T-cell (primary cell): ENCODE measurements around the gene PNPLA7. TPM values are rescaled to one million over a fixed set of nuclear protein-coding genes. Genes with fewer than 3 reads are reported as not detected.
A peak's percentile ranks its signal among the peaks of the same experiment; 100 is the strongest.

Experiments used
- ATAC-seq, 4 experiments: fragments of 200-7000 bp in 3 of 4; fragments of 150-1000 bp in 1 of 4; cut with Tn5 transposase; replicated peaks in 1 of 4; 1 replicate in 3 of 4; 2 replicates in 1 of 4; pipeline ENCODE4 v1.10.0; 2021; ENCODE audit warnings: moderate library complexity in 3 of 4, mild to moderate bottlenecking in 2 of 4, moderate number of reproducible peaks in 1 of 4
- CTCF ChIA-PET, 2 donors: fragments of 300-600 bp; sonication (Branson Sonifier 250); formaldehyde crosslinking; loops; one replicate each; lab custom pipeline; 2022; ENCODE audit warnings: antibody characterized with exemption in 2 of 2; lab: Charles Lee
- POLR2A ChIA-PET, 2 donors: fragments of 300-600 bp; sonication (Branson Sonifier 250); formaldehyde crosslinking; loops; one replicate each; lab custom pipeline; 2022; ENCODE audit warnings: antibody characterized with exemption in 2 of 2; lab: Charles Lee
- DNase-seq, 35 experiments: peaks; one replicate each; pipeline versions ENCODE4 v3.0.0 to v3.0.0-alpha.2; 2013 to 2023
- H3K27ac ChIP-seq: one replicate; pipeline ENCODE4 v1.5.1; 2013; ENCODE audit warnings: low read length
- H3K27me3 ChIP-seq, 2 experiments: replicated peaks in 1 of 2; 1 replicate in 1 of 2; 2 replicates in 1 of 2; pipeline versions ENCODE4 v1.6.1 to v1.7.0; 2013; ENCODE audit warnings: low read length in 1 of 2, mixed read lengths in 1 of 2; ENCODE audit not compliant: control insufficient read depth in 2 of 2, insufficient read depth in 2 of 2; ENCODE audit errors: extremely low read depth in 1 of 2
- H3K36me3 ChIP-seq, 2 donors: 1 replicate in 1 of 2; 2 replicates in 1 of 2; pipeline versions ENCODE4 v1.6.1 to v1.7.0; 2013; ENCODE audit warnings: low read length in 1 of 2; ENCODE audit not compliant: control insufficient read depth in 2 of 2, insufficient read depth in 1 of 2; ENCODE audit errors: extremely low read depth in 1 of 2
- H3K4me1 ChIP-seq, 2 experiments: 1 replicate in 1 of 2; 2 replicates in 1 of 2; pipeline versions ENCODE4 v1.6.1 to v1.7.0; 2013; ENCODE audit warnings: low read length in 2 of 2, mixed read lengths in 1 of 2; ENCODE audit not compliant: insufficient read depth in 2 of 2, control insufficient read depth in 1 of 2; ENCODE audit errors: extremely low read depth in 1 of 2
- H3K4me3 ChIP-seq, 2 donors: 1 replicate in 1 of 2; 2 replicates in 1 of 2; pipeline versions ENCODE4 v1.5.1 to v1.7.0; 2013; ENCODE audit warnings: mild to moderate bottlenecking in 2 of 2, low read length in 1 of 2, moderate library complexity in 1 of 2; ENCODE audit not compliant: control insufficient read depth in 1 of 2; ENCODE audit errors: extremely low read depth in 1 of 2
- H3K9me3 ChIP-seq: 2 replicates; pipeline ENCODE4 v1.7.0; 2013
- H3K27ac Mint-ChIP-seq, 2 donors: one replicate each; pipeline ENCODE4 v1.8.0; 2020 to 2021; ENCODE audit warnings: mild to moderate bottlenecking in 2 of 2, mixed read lengths in 2 of 2
- H3K27me3 Mint-ChIP-seq, 2 donors: one replicate each; pipeline ENCODE4 v1.8.0; 2021 to 2022; ENCODE audit warnings: mixed read lengths in 2 of 2
- H3K36me3 Mint-ChIP-seq: one replicate; pipeline ENCODE4 v1.8.0; 2021; ENCODE audit warnings: mixed read lengths
- H3K4me1 Mint-ChIP-seq, 3 donors: one replicate each; pipeline ENCODE4 v1.8.0; 2020 to 2022; ENCODE audit warnings: mixed read lengths in 3 of 3, mild to moderate bottlenecking in 1 of 3
- H3K4me3 Mint-ChIP-seq, 3 donors: one replicate each; pipeline ENCODE4 v1.8.0; 2020 to 2022; ENCODE audit warnings: mild to moderate bottlenecking in 3 of 3, mixed read lengths in 3 of 3, moderate library complexity in 3 of 3
- H3K9me3 Mint-ChIP-seq, 3 donors: one replicate each; pipeline ENCODE4 v1.8.0; 2020 to 2022; ENCODE audit warnings: mixed read lengths in 3 of 3
- WGBS: methylation state at CpG from one replicate; pipeline ENCODE4 v1.1.5; 2013; ENCODE audit warnings: missing lambda C conversion rate; ENCODE audit not compliant: insufficient coverage; 5-methylcytosine and 5-hydroxymethylcytosine counted together
- total RNA-seq, 35 experiments: library from RNA in 6 of 35; stranded (reverse) in 6 of 35; fragments of 120-200 nt in 1 of 35; gene quantifications; one replicate each; pipeline versions ENCODE4 v1.2.1 to v1.2.4 and lab custom pipeline; 2013 to 2026

PNPLA7 gene
- total RNA-seq, 5 donors from 2014 or later (not counting 1 experiment from before 2014, with no cell fraction given) = 11.7 to 20.0 (median 15.6) TPM

DNA sequence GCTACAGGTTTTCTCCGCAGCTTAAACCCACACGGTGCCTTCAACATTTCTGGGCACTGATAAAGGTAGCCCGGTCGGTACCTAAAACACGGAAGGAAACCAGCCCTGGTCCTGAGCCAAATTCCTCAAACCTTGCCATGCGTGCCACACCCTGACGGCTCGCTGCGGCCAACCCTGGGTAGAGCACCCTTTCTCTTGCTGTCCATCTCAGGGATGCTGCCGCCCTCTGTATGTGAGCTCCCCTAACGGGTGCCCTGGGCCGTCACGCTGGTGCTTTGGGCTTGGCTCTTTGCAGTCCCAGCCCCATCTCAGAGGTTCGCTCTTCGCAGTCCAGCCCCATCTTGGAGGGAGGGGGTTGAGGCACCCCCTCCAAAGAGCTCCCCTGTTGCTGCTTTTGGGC, 43.9 kb downstream of the PNPLA7 start:
- Mint-ChIP-seq H3K36me3 (peaks cover 3% of the 10 kb centered on the region), H3K9me3 (no peaks in the 10 kb centered on the region), H3K27ac (no peak overlapping the region), H3K4me1 (peaks cover 0 to 24% (median 1%) of the 10 kb centered on the region in 3 donors), H3K27me3 (no peaks in the 10 kb centered on the region), H3K4me3 (no peak overlapping the region)
- H3K9me3 ChIP-seq = no peaks in the 10 kb centered on the region
- DNase-seq (no peak), ATAC-seq (no peak)
- ChIA-PET CTCF (no interaction called here), POLR2A (no interaction called here)
- H3K27me3 ChIP-seq = no peaks in the 10 kb centered on the region
- WGBS = 97% methylated on average over 10 of the region's 15 CpGs
- H3K36me3 ChIP-seq = no peaks in the 10 kb centered on the region
- no peak overlapping the region for H3K4me3 ChIP-seq
- H3K4me1 ChIP-seq = no peaks in the 10 kb centered on the region
- H3K27ac ChIP-seq = no peak overlapping the region

DNA sequence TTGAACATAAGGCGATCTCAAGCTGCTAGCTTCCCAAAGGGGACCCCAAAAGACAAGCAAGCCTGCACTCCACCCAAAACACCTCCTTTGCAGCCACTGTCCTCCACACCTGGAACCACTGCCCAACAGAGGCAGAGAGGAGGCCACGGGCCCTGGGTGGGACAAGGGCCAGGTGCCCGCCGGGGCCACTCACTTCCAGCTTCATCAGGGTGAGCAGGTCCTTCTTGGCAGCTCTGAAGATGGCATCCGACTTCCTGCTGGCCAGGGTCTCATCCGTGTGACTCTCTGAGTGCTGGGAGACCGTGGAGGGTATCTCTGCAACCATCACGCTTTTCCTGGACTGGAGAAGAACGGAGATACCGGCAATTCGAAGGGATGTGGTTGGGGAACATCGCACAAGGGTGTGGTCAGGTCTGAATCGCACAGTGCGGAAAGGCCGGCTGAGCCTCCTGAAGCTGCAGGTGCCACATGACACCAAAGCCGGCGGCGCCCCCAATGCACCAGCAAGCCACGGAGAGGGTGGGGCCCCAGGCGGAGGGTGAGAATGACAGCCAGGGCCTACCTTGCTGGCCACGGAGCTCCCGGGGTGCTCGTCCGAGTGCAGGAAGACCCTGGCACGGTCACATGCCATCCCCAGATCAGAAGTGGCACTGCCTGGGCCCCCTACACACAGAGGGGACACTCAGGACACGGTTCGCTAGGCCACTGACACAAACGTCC, 44.6 kb downstream of the PNPLA7 start:
- Histone ChIP-seq H3K27me3 (no peaks in the 10 kb centered on the region), H3K27ac (no peak overlapping the region), H3K36me3 (no peaks in the 10 kb centered on the region), H3K9me3 (no peaks in the 10 kb centered on the region), H3K4me1 (no peaks in the 10 kb centered on the region), H3K4me3 (no peak overlapping the region)
- ATAC-seq (no peak), DNase-seq (no peak)
- Mint-ChIP-seq H3K4me3 (no peak overlapping the region), H3K9me3 (no peaks in the 10 kb centered on the region), H3K27ac (no peak overlapping the region), H3K4me1 (peaks cover 0 to 24% (median 1%) of the 10 kb centered on the region in 3 donors), H3K36me3 (peaks cover 3% of the 10 kb centered on the region), H3K27me3 (no peaks in the 10 kb centered on the region)
- POLR2A ChIA-PET = no interaction called here
- CTCF ChIA-PET = no interaction called here
- WGBS = 92% methylated on average over 28 of the region's 28 CpGs

DNA sequence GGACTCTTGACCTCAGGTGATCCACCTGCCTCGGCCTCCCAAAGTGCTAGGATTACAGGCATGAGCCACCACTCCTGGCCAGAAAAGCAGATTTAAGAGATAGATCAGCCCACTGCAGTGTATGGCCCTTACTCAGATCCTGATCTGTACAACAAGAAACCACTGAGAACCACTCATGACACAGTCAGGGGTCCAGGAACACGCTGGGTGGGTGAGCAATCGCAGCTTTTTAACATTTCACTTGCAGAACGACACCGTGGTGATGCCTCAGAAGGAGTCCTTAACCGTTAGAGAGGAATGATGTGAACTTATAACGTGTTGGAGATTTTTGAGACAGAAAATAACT, 45.8 kb downstream of the PNPLA7 start:
- 100% methylated on average over 5 of the region's 7 CpGs for WGBS
- Mint-ChIP-seq H3K27ac (no peak overlapping the region), H3K9me3 (no peaks in the 10 kb centered on the region), H3K4me1 (peaks cover 0 to 24% (median 1%) of the 10 kb centered on the region in 3 donors), H3K36me3 (peaks cover 3% of the 10 kb centered on the region), H3K27me3 (no peaks in the 10 kb centered on the region), H3K4me3 (no peak overlapping the region)
- Histone ChIP-seq H3K4me3 (no peak overlapping the region), H3K4me1 (no peaks in the 10 kb centered on the region), H3K9me3 (no peaks in the 10 kb centered on the region), H3K27me3 (no peaks in the 10 kb centered on the region), H3K36me3 (no peaks in the 10 kb centered on the region), H3K27ac (no peak overlapping the region)
- ATAC-seq = no peak
- ChIA-PET POLR2A (no interaction called here), CTCF (no interaction called here)
- DNase-seq = no peak

DNA sequence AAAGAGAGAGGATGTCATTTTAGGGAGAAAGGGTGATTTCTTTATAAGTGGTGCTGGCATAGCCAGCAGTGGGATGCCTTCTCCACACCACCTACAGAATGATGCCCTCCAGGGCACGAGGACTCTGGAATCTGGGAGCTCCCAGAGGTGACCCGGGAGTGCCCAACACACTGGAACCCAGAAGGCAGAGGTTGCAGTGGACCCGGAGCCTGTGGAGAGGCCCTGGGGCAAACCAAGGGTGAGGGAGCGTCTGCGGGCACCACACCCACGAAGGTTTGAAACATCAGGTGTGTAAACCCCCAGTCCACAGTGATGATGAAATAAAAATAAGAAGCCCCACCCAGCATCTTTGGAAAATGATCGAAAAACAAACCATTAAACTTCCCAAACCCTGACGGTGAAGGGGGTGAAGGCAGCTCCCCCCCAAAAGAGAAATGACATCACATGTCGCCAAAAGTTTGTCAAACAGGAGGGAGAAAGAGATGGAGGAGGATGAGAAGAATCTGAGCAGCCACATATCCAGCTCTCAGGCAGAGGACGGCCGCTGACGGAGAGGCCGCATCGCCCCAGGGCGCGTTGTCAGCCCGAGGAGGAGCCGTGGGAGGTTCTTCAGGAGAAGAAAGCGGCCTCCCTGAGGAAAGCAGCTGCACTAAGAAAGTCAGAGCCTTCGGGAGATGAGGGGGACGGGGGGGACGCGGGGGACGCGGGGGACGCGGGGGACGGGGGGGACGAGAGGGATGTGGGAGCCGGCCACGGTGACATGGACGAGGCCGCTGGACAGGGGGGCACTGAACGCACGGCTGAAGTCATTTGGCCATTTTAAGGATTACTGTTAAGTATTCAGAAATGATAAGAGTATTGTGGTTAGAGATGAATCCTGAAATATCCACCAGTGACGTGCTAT, 47.9 kb downstream of the PNPLA7 start:
- Mint-ChIP-seq H3K27ac (no peak overlapping the region), H3K9me3 (no peaks in the 10 kb centered on the region), H3K4me3 (peak overlapping the region in 1 of 3 donors; percentile 22), H3K36me3 (peaks cover 3% of the 10 kb centered on the region), H3K27me3 (no peaks in the 10 kb centered on the region), H3K4me1 (peaks cover 0 to 24% (median 1%) of the 10 kb centered on the region in 3 donors)
- ChIA-PET CTCF (no interaction called here), POLR2A (no interaction called here)
- no peak overlapping the region for H3K27ac ChIP-seq
- peak in 1 of 35 experiments; percentile 16 for DNase-seq
- H3K36me3 ChIP-seq = no peaks in the 10 kb centered on the region
- WGBS = 100% methylated on average over 2 of the region's 36 CpGs
- no peaks in the 10 kb centered on the region for H3K9me3 ChIP-seq
- H3K4me3 ChIP-seq = no peak overlapping the region
- no peak for ATAC-seq
- no peaks in the 10 kb centered on the region for H3K27me3 ChIP-seq
- H3K4me1 ChIP-seq = no peaks in the 10 kb centered on the region

DNA sequence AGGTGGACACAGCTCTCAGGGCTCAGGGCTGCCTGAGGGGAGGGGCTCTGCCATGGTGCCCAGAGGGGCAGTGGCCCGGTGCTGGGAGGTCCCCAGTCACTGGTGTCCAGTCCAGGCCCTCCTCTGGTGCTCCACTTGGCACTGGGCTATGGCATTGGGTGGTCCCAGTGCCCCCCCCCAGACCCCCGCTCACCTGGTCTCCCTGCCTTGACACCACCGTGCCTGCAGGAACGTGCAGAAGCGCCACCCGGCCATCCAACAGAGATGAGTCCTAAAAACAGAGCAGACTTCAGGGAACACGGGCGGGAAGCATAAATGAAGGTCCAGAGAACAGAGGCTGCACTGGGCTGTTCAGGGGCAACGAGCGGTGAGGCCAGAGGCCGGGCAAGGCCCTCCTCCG, 48.7 kb downstream of the PNPLA7 start:
- CTCF ChIA-PET = no interaction called here
- Mint-ChIP-seq H3K27ac (no peak overlapping the region), H3K4me3 (no peak overlapping the region), H3K36me3 (peaks cover 3% of the 10 kb centered on the region), H3K4me1 (peaks cover 0 to 24% (median 1%) of the 10 kb centered on the region in 3 donors), H3K9me3 (no peaks in the 10 kb centered on the region), H3K27me3 (no peaks in the 10 kb centered on the region)
- DNase-seq (no peak), ATAC-seq (no peak)
- Histone ChIP-seq H3K36me3 (no peaks in the 10 kb centered on the region), H3K4me3 (no peak overlapping the region), H3K9me3 (no peaks in the 10 kb centered on the region), H3K27ac (no peak overlapping the region), H3K4me1 (no peaks in the 10 kb centered on the region), H3K27me3 (no peaks in the 10 kb centered on the region)
- WGBS = 98% methylated on average over 11 of the region's 12 CpGs
- POLR2A ChIA-PET = no interaction called here

DNA sequence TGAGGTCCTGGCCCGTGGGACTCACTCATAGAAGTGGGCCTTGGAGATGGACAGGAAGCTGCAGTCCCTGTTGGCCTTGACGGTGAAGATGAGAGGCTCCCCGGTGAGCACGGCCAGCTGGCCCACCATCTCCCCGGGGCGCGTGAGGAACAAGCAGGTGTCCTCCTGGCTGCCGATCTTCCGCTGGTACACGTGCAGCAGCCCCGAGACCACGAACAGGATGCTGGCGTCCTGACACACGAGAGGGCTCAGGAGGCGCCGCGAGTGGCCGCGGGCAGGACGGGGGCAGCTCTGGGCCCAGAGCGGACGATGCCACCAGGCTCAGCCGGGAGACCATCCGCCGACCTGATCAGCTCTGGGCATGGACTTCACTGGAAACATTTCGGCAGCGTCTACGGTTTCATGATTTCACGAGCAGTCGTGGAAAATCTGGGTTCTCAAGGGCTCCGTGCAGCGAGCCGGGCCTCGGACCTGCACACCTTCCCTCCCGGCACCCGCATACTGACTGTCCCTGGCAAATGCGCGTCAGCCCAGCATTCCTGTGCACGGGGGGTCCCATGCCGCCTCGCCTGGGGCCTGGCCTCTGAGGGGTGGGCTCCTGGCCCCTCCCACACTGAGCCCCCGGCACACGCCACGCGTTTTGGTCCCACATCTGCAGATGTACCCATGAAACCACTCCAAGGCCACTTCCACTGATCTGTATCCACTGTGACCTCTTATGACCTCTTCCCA, 49.4 kb downstream of the PNPLA7 start:
- WGBS = 85% methylated on average over 42 of the region's 45 CpGs

More for the DNA sequence above, 49.4 kb downstream of the PNPLA7 start:
- H3K27me3 Mint-ChIP-seq = no peaks in the 10 kb centered on the region
- H3K4me1 Mint-ChIP-seq = peaks cover 0 to 24% (median 1%) of the 10 kb centered on the region in 3 donors
- H3K36me3 ChIP-seq = no peaks in the 10 kb centered on the region
- DNase-seq (no peak), ATAC-seq (no peak)
- H3K27ac ChIP-seq = no peak overlapping the region
- H3K36me3 Mint-ChIP-seq = peaks cover 3% of the 10 kb centered on the region
- POLR2A ChIA-PET = no interaction called here
- no peaks in the 10 kb centered on the region for H3K4me1 ChIP-seq
- H3K27me3 ChIP-seq = no peaks in the 10 kb centered on the region
- no peak overlapping the region for H3K27ac Mint-ChIP-seq
- no peak overlapping the region for H3K4me3 ChIP-seq
- H3K9me3 Mint-ChIP-seq = no peaks in the 10 kb centered on the region
- CTCF ChIA-PET = no interaction called here
- no peaks in the 10 kb centered on the region for H3K9me3 ChIP-seq
- no peak overlapping the region for H3K4me3 Mint-ChIP-seq
